ENCODE measurements around the gene CERCAM. TPM values are rescaled to one million over a fixed set of nuclear protein-coding genes. Genes with fewer than 3 reads are reported as not detected.

The CERCAM gene
- polyA plus RNA-seq, 3 donors = 1.5 to 2.5 (median 1.8) TPM

- Histone ChIP-seq H3K9ac (ENCODE audit: insufficient read depth, low read length, poor library complexity, severe bottlenecking) (no peak overlapping the region), H4K20me1 (ENCODE audit: insufficient read depth, low read length) (peaks cover 18% of the 10 kb centered on the region), H3K27ac (ENCODE audit: low read depth in 1 of 2, low read length in 2 of 2) (no peak overlapping the region), H3K4me2 (replicated peaks; ENCODE audit: extremely low read depth, low read length, poor library complexity, severe bottlenecking) (no peak overlapping the region), H3K27me3 (ENCODE audit: control insufficient read depth in 2 of 2, insufficient read depth in 2 of 2, low read length in 2 of 2) (no peaks in the 10 kb centered on the region), H3K4me1 (ENCODE audit: control insufficient read depth in 1 of 2, insufficient read depth in 2 of 2, low read length in 2 of 2) (peaks cover 13 to 14% of the 10 kb centered on the region in 2 donors), H3K9me3 (replicated peaks in 1 of 2; ENCODE audit: control insufficient read depth in 1 of 2, insufficient read depth in 1 of 2, low read length in 2 of 2) (no peaks in the 10 kb centered on the region), H3K79me2 (ENCODE audit: insufficient read depth, low read length) (peaks cover 57% of the 10 kb centered on the region), H3K4me3 (replicated peaks in 1 of 3; ENCODE audit: low read depth in 2 of 3, low read length in 3 of 3) (no peak overlapping the region), H3K36me3 (replicated peaks in 1 of 2; ENCODE audit: control insufficient read depth in 1 of 2, insufficient read depth in 2 of 2, low read length in 2 of 2) (peaks cover 25 to 58% of the 10 kb centered on the region in 2 donors), H2AFZ (ENCODE audit: insufficient read depth, low read depth, low read length, poor library complexity, severe bottlenecking) (no peak overlapping the region)
- DNase-seq = no peak
- WGBS (ENCODE audit: insufficient coverage) = 92% methylated on average over 3 of the region's 5 CpGs
- Mint-ChIP-seq H3K4me3 (no peak overlapping the region), H3K4me1 (peaks cover 21% of the 10 kb centered on the region), H3K27ac (no peak overlapping the region), H3K36me3 (peaks cover 39 to 62% of the 10 kb centered on the region in 2 donors), H3K9me3 (no peaks in the 10 kb centered on the region), H3K27me3 (ENCODE audit: low read depth in 3 of 3) (peaks cover 0 to 3% (median 0%) of the 10 kb centered on the region in 3 donors)
- TF ChIP-seq, protein P1, sequence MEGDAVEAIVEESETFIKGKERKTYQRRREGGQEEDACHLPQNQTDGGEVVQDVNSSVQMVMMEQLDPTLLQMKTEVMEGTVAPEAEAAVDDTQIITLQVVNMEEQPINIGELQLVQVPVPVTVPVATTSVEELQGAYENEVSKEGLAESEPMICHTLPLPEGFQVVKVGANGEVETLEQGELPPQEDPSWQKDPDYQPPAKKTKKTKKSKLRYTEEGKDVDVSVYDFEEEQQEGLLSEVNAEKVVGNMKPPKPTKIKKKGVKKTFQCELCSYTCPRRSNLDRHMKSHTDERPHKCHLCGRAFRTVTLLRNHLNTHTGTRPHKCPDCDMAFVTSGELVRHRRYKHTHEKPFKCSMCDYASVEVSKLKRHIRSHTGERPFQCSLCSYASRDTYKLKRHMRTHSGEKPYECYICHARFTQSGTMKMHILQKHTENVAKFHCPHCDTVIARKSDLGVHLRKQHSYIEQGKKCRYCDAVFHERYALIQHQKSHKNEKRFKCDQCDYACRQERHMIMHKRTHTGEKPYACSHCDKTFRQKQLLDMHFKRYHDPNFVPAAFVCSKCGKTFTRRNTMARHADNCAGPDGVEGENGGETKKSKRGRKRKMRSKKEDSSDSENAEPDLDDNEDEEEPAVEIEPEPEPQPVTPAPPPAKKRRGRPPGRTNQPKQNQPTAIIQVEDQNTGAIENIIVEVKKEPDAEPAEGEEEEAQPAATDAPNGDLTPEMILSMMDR (IDR thresholded peaks at IDR 0.05) = no peak
- intact Hi-C loops (cut with micrococcal nuclease) = loop anchor here in 1 of 2 donors (10.0 kb wide), 1 partner anchor 51 kb away; the partner anchor contains the start of genes COQ4 and TRUB2
Measured at GRCh38 chr9:128375865-128376264, 44.8 kb upstream of the CERCAM start.

GRCh38 chr9:128382261-128382660 is 38.4 kb upstream of the CERCAM start:
- Mint-ChIP-seq H3K4me1 (no peaks in the 10 kb centered on the region), H3K9me3 (no peaks in the 10 kb centered on the region), H3K4me3 (no peak overlapping the region), H3K27me3 (ENCODE audit: low read depth in 3 of 3) (peaks cover 0 to 1% (median 0%) of the 10 kb centered on the region in 3 donors), H3K36me3 (peaks cover 49 to 88% of the 10 kb centered on the region in 2 donors), H3K27ac (no peak overlapping the region)
- no peak overlapping the region for H3K9ac ChIP-seq (ENCODE audit: insufficient read depth, low read length, poor library complexity, severe bottlenecking)
- peaks cover 69 to 96% of the 10 kb centered on the region in 2 donors for H3K36me3 ChIP-seq (replicated peaks in 1 of 2; ENCODE audit: control insufficient read depth in 1 of 2, insufficient read depth in 2 of 2, low read length in 2 of 2)
- no peak for DNase-seq
- no peaks in the 10 kb centered on the region for H3K9me3 ChIP-seq (replicated peaks in 1 of 2; ENCODE audit: control insufficient read depth in 1 of 2, insufficient read depth in 1 of 2, low read length in 2 of 2)
- no CpG with 5 or more reads among the region's 6 CpGs for WGBS (ENCODE audit: insufficient coverage)
- TF ChIP-seq, protein P1 (IDR thresholded peaks at IDR 0.05) = no peak
- H3K79me2 ChIP-seq (ENCODE audit: insufficient read depth, low read length) = peaks cover 7% of the 10 kb centered on the region
- no peak overlapping the region for H3K4me3 ChIP-seq (replicated peaks in 1 of 3; ENCODE audit: low read depth in 2 of 3, low read length in 3 of 3)
- intact Hi-C loops (cut with micrococcal nuclease) = no loop called here
- H3K4me2 ChIP-seq (replicated peaks; ENCODE audit: extremely low read depth, low read length, poor library complexity, severe bottlenecking) = no peak overlapping the region
- peaks cover 19% of the 10 kb centered on the region for H4K20me1 ChIP-seq (ENCODE audit: insufficient read depth, low read length)
- H3K27ac ChIP-seq (ENCODE audit: low read depth in 1 of 2, low read length in 2 of 2) = no peak overlapping the region
- H3K27me3 ChIP-seq (ENCODE audit: control insufficient read depth in 2 of 2, insufficient read depth in 2 of 2, low read length in 2 of 2) = no peaks in the 10 kb centered on the region
- H2AFZ ChIP-seq (ENCODE audit: insufficient read depth, low read depth, low read length, poor library complexity, severe bottlenecking) = no peak overlapping the region
- H3K4me1 ChIP-seq (ENCODE audit: control insufficient read depth in 1 of 2, insufficient read depth in 2 of 2, low read length in 2 of 2) = no peaks in the 10 kb centered on the region
